Astrocyte of the spinal cord (primary cell): ENCODE data around the gene CEACAM3.

Experiments
- DNase-seq: peaks from one replicate; pipeline ENCODE4 v3.0.0; 2011; ENCODE audit warnings: low read depth, low spot score
- H3K4me3 ChIP-seq: 2 replicates; pipeline ENCODE4 v1.5.1; 2011; ENCODE audit warnings: low read depth, mild to moderate bottlenecking, low read length, moderate library complexity
- CTCF ChIP-seq: IDR thresholded peaks from 2 replicates; pipeline ENCODE4 v1.5.1; 2012; ENCODE audit warnings: low read depth, mild to moderate bottlenecking, low read length, inconsistent platforms
- in situ Hi-C: cut with HindIII; loops from 2 replicates; pipeline ENCODE4 v1.10.0; 2017; ENCODE audit warnings: low sequenced_read_pairs

CEACAM3 gene

DNA sequence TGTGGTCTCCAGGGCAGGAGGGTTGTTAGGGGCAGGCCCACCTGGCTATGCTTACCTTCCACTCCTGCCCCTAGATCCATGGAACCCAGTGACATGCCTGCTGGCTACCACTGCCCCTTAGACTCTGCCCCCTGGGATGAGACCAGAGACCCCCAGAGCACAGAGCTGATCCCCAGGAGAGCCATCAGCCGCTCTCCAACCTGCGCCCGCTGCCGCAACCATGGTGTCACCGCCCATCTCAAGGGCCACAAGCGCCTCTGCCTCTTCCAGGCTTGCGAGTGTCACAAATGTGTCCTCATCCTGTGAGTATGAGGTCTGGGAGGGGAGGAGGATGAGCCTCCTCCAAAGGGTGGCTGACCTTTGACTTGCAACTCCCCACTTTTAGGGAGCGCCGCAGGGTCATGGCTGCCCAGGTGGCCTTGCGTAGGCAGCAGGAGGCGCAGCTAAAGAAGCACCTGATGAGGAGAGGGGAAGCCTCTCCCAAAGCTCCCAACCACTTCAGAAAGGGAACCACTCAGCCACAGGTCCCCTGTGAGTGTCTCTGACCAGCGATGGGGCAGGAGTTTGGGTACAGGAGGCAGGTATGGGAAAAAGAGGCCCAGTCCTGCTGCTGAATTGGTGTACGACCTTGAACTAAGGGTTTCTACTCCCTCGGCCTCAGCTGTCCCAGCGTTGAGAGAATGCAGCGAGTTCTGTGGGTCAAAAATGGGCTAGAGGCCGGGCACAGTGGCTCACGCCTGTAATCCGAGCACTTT is 51.1 kb downstream of the CEACAM3 start:
- H3K4me3 ChIP-seq, result no peak overlapping the region
- in situ Hi-C loops, result no loop called here
- no peak for DNase-seq
- TF ChIP-seq CTCF, result no peak

- in situ Hi-C loops, result no loop called here
- H3K4me3 ChIP-seq, result no peak overlapping the region
- DNase-seq, result no peak
- no peak for TF ChIP-seq CTCF
Measured at GRCh38 chr19:41848666-41849065, 52.3 kb downstream of the CEACAM3 start.

- no peak for TF ChIP-seq CTCF
- DNase-seq, result no peak
- no peak overlapping the region for H3K4me3 ChIP-seq
- in situ Hi-C loops, result no loop called here
Measured at GRCh38 chr19:41849067-41849466, 52.7 kb downstream of the CEACAM3 start.

DNA sequence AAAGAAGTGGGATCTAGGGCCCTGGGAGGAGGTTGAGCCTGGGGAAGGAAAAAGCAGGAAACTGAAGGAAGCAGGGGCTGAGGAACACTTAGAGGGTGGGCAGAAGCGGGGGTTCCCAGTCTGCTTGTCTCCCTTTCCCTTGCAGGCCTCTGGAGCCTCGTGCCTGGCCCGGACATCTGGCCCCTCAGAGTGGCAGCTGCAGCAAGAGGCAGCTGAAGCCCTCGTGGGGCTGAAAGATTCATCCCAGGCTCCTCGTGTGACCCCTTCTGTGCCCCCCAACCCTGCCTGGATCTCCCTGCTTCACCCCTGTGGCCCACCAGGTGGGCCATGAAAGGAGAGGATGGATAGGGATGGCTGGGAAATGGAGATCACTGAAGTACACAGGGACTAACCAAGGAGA is 54.0 kb downstream of the CEACAM3 start:
- in situ Hi-C loops, result no loop called here
- no peak for TF ChIP-seq CTCF
- no peak for DNase-seq
- no peak overlapping the region for H3K4me3 ChIP-seq

DNA sequence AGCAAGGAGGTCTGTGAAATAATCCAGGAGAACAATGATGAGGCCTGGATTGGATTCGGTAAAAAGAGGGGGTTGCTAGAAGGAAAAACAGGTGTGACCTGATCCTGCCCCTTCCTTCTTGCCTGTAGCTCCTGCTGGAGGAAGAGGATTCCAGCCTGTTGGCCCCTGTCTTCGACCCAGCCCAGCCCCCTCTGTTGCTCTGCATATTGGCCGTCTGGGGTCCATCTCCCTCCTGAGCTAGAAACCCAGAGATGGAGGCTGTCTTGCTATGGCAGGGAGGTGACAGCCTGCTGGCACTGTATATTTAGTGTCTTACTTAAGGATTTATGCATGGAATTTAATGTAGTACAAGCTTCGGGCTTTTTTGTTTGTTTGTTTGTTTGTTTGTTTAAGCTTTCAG is 55.1 kb downstream of the CEACAM3 start:
- DNase-seq, result no peak
- H3K4me3 ChIP-seq, result no peak overlapping the region
- in situ Hi-C loops, result no loop called here
- TF ChIP-seq CTCF, result no peak

GRCh38 chr19:41853344-41853743 is 57.0 kb downstream of the CEACAM3 start:
- no peak overlapping the region for H3K4me3 ChIP-seq
- TF ChIP-seq CTCF, result no peak
- in situ Hi-C loops, result no loop called here
- DNase-seq, result no peak

GRCh38 chr19:41853768-41854167 is 57.4 kb downstream of the CEACAM3 start:
- in situ Hi-C loops, result no loop called here
- no peak for TF ChIP-seq CTCF
- no peak overlapping the region for H3K4me3 ChIP-seq
- no peak for DNase-seq
